Mesendoderm (in vitro differentiated cells): ENCODE data around the gene PROX2.

Experiments
- DNase-seq: peaks from one replicate; pipeline ENCODE4 v3.0.0; 2013
- H2AK5ac ChIP-seq: 2 replicates; pipeline ENCODE4 v1.6.1; 2013; ENCODE audit warnings: low read length, inconsistent platforms
- H2BK120ac ChIP-seq: 2 replicates; pipeline ENCODE4 v1.6.1; 2013; ENCODE audit warnings: low read depth, mild to moderate bottlenecking, low read length, moderate library complexity, mixed read lengths
- H2BK15ac ChIP-seq: replicated peaks from 2 replicates; pipeline ENCODE4 v1.6.1; 2013; ENCODE audit warnings: low read depth, mild to moderate bottlenecking, moderate library complexity
- H2BK5ac ChIP-seq: 2 replicates; pipeline ENCODE4 v1.6.1; 2013; ENCODE audit warnings: low read length, inconsistent platforms
- H3K18ac ChIP-seq: 2 replicates; pipeline ENCODE4 v1.6.1; 2013; ENCODE audit warnings: mild to moderate bottlenecking, low read length, mixed read lengths
- H3K23ac ChIP-seq: one replicate; pipeline ENCODE4 v1.6.1; 2013; ENCODE audit warnings: low read length
- H3K27ac ChIP-seq: 2 replicates; pipeline ENCODE4 v1.5.1; 2013; ENCODE audit warnings: low read depth, mild to moderate bottlenecking, inconsistent platforms, low read length, moderate library complexity
- H3K27me3 ChIP-seq: 2 replicates; pipeline ENCODE4 v1.6.1; 2013; ENCODE audit warnings: low read length, control low read depth, mild to moderate bottlenecking, inconsistent platforms; ENCODE audit not compliant: insufficient read depth, poor library complexity
- H3K36me3 ChIP-seq: 2 replicates; pipeline ENCODE4 v1.6.1; 2013; ENCODE audit warnings: low read length, inconsistent platforms; ENCODE audit not compliant: control insufficient read depth, insufficient read depth
- H3K4ac ChIP-seq: one replicate; pipeline ENCODE4 v1.6.1; 2013; ENCODE audit warnings: low read depth, mild to moderate bottlenecking, low read length, moderate library complexity
- H3K4me1 ChIP-seq: 2 replicates; pipeline ENCODE4 v1.6.1; 2013; ENCODE audit warnings: low read depth, low read length, inconsistent platforms; ENCODE audit not compliant: control insufficient read depth
- H3K4me2 ChIP-seq: 2 replicates; pipeline ENCODE4 v1.6.1; 2013; ENCODE audit warnings: low read length
- H3K4me3 ChIP-seq: 2 replicates; pipeline ENCODE4 v1.5.1; 2013; ENCODE audit warnings: mild to moderate bottlenecking, low read length
- H3K56ac ChIP-seq: one replicate; pipeline ENCODE4 v1.6.1; 2013; ENCODE audit warnings: low read length
- H3K79me1 ChIP-seq: 2 replicates; pipeline ENCODE4 v1.6.1; 2013; ENCODE audit warnings: low read length, inconsistent platforms
- H3K79me2 ChIP-seq: 2 replicates; pipeline ENCODE4 v1.6.1; 2013; ENCODE audit warnings: mild to moderate bottlenecking, low read length; ENCODE audit not compliant: control insufficient read depth, insufficient read depth
- H3K9ac ChIP-seq: 2 replicates; pipeline ENCODE4 v1.6.1; 2013; ENCODE audit warnings: low read length, inconsistent platforms
- H4K5ac ChIP-seq: one replicate; pipeline ENCODE4 v1.6.1; 2013; ENCODE audit warnings: low read length
- H4K8ac ChIP-seq: one replicate; pipeline ENCODE4 v1.6.1; 2013; ENCODE audit warnings: low read depth, mild to moderate bottlenecking, control low read depth, low read length, moderate library complexity
- WGBS: extraction: QIAGEN DNeasy Blood & Tissue Kit; methylation state at CpG from one replicate; pipeline ENCODE4 v1.1.7; 2013; ENCODE audit warnings: low lambda C conversion rate, missing lambda C conversion rate; ENCODE audit not compliant: insufficient coverage; ENCODE audit errors: extremely low coverage; 5-methylcytosine and 5-hydroxymethylcytosine counted together

PROX2 gene

DNA sequence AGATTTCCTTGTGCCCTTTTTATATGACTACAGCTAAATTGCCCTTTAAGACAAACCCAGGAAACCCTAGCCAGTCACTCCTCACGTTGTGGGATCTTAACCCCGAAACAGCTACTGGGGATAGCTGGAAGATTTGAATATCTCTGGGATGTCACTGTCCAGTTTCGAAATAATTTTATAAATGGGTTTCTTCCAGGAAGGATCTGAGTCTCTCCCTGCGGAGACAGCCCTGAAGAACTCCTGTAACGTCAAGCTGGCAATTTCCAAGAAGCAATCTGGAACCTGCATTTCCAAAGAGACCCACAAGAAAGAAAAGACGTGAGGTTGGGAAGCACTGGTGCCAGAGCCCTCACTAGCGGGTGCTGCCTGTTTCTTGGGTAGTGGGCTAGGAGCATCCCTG lies 20.9 kb downstream of the PROX2 start:
- Histone ChIP-seq H4K5ac (no peak overlapping the region), H3K27ac (no peak overlapping the region), H3K18ac (no peak overlapping the region), H3K79me2 (no peaks in the 10 kb centered on the region), H2BK5ac (no peak overlapping the region), H3K4me2 (no peak overlapping the region), H3K36me3 (no peaks in the 10 kb centered on the region), H3K4me3 (no peak overlapping the region), H3K9ac (no peak overlapping the region), H3K23ac (no peak overlapping the region), H3K27me3 (no peaks in the 10 kb centered on the region), H4K8ac (no peak overlapping the region), H3K56ac (no peak overlapping the region), H3K79me1 (no peaks in the 10 kb centered on the region), H3K4ac (no peak overlapping the region), H3K4me1 (no peaks in the 10 kb centered on the region), H2BK120ac (no peak overlapping the region), H2BK15ac (no peak overlapping the region), H2AK5ac (no peak overlapping the region)
- WGBS: no CpG with 5 or more reads among the region's 7 CpGs
- DNase-seq: no peak

DNA sequence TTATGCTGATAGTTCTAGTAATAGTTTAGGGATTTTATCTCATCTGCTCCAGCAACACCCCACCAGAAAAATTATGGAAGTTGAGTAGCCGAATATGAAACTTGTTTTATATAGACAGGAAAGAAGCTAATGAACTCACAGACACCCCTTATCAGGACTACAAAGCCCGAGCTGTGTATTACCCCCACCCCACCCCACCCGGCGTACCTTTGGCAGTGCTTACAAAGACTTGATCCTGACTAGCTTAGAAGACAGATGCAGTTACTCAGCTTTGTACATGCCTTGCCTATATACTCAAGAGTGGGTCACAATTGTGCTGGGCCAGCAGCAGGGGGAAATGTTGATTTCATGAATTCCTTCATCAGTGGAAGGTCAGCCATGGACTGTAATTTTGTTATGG lies 22.4 kb downstream of the PROX2 start:
- Histone ChIP-seq H3K79me2 (no peaks in the 10 kb centered on the region), H3K56ac (no peak overlapping the region), H3K4me3 (no peak overlapping the region), H3K27me3 (no peaks in the 10 kb centered on the region), H2AK5ac (no peak overlapping the region), H2BK120ac (no peak overlapping the region), H3K4me2 (no peak overlapping the region), H3K79me1 (no peaks in the 10 kb centered on the region), H3K23ac (no peak overlapping the region), H3K27ac (no peak overlapping the region), H4K8ac (no peak overlapping the region), H3K9ac (no peak overlapping the region), H3K4me1 (no peaks in the 10 kb centered on the region), H3K18ac (no peak overlapping the region), H2BK5ac (no peak overlapping the region), H3K4ac (no peak overlapping the region), H2BK15ac (no peak overlapping the region), H4K5ac (no peak overlapping the region), H3K36me3 (no peaks in the 10 kb centered on the region)
- no CpG with 5 or more reads among the region's 4 CpGs for WGBS
- no peak for DNase-seq

DNA sequence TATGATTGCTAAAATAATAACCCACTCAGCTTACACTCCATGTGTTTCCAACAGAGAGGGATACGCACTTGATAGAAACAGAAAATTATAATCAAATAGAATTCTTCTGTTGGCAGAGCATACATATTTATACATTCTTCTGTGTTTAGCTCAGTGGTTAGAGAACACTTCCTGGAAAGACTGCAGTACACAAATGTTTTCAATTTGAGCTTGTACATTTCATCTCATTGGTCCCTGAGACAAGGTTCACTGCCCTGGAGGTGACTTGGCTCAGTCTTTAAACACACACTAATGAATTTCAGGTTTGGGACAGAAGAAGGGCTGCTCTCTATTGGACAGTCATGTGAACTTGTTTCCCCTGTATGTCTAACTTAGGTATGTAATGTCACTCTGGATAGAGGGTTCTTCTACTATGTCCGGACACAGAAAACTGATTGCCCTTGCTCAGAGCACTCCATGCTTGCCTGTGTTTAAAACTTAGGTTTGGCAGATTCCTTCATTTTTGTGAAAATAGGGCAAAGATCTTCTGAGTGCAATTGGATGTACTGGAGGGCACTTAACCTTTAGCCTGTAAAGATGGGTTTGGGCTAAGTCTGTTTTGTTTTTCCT lies 22.9 kb downstream of the PROX2 start:
- Histone ChIP-seq H3K79me1 (no peaks in the 10 kb centered on the region), H3K36me3 (no peaks in the 10 kb centered on the region), H2AK5ac (no peak overlapping the region), H3K79me2 (no peaks in the 10 kb centered on the region), H3K4me1 (no peaks in the 10 kb centered on the region), H4K5ac (no peak overlapping the region), H3K4me2 (no peak overlapping the region), H2BK15ac (no peak overlapping the region), H3K27ac (no peak overlapping the region), H3K18ac (no peak overlapping the region), H3K27me3 (no peaks in the 10 kb centered on the region), H3K4me3 (no peak overlapping the region), H4K8ac (no peak overlapping the region), H3K4ac (no peak overlapping the region), H2BK120ac (no peak overlapping the region), H3K23ac (no peak overlapping the region), H2BK5ac (no peak overlapping the region), H3K56ac (no peak overlapping the region), H3K9ac (no peak overlapping the region)
- WGBS: no CpG with 5 or more reads among the region's 2 CpGs
- DNase-seq: no peak

DNA sequence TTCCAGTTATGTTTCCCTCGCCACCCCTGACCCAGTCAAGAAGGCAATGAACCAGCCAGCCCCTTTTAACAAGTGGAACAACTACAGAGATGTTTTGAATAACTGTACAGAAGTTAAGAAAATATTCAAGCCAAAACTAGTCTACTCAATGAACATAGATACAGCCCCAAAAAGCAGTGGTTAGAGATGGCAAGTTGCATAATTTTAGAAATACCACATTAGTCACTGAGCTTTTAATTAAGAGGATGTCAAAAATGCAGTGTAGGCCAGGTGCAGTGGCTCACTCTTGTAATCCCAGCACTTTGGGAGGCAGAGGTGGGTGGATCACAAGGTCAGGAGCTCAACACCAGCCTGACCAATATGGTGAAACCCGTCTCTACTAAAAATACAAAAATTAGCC lies 27.2 kb downstream of the PROX2 start:
- no CpG with 5 or more reads among the region's 2 CpGs for WGBS
- H3K18ac ChIP-seq: no peak overlapping the region
- H3K56ac ChIP-seq: no peak overlapping the region
- no peak overlapping the region for H4K5ac ChIP-seq
- no peak overlapping the region for H3K4me2 ChIP-seq
- H3K27me3 ChIP-seq: no peaks in the 10 kb centered on the region
- H2BK120ac ChIP-seq: no peak overlapping the region
- no peak overlapping the region for H2BK5ac ChIP-seq
- no peak overlapping the region for H3K4ac ChIP-seq
- H3K36me3 ChIP-seq: no peaks in the 10 kb centered on the region
- H4K8ac ChIP-seq: no peak overlapping the region
- no peak overlapping the region for H3K27ac ChIP-seq
- no peak overlapping the region for H2AK5ac ChIP-seq
- DNase-seq: no peak
- no peak overlapping the region for H3K4me3 ChIP-seq
- H3K23ac ChIP-seq: no peak overlapping the region
- no peak overlapping the region for H2BK15ac ChIP-seq
- no peaks in the 10 kb centered on the region for H3K79me2 ChIP-seq
- no peaks in the 10 kb centered on the region for H3K4me1 ChIP-seq
- no peaks in the 10 kb centered on the region for H3K79me1 ChIP-seq
- no peak overlapping the region for H3K9ac ChIP-seq

DNA sequence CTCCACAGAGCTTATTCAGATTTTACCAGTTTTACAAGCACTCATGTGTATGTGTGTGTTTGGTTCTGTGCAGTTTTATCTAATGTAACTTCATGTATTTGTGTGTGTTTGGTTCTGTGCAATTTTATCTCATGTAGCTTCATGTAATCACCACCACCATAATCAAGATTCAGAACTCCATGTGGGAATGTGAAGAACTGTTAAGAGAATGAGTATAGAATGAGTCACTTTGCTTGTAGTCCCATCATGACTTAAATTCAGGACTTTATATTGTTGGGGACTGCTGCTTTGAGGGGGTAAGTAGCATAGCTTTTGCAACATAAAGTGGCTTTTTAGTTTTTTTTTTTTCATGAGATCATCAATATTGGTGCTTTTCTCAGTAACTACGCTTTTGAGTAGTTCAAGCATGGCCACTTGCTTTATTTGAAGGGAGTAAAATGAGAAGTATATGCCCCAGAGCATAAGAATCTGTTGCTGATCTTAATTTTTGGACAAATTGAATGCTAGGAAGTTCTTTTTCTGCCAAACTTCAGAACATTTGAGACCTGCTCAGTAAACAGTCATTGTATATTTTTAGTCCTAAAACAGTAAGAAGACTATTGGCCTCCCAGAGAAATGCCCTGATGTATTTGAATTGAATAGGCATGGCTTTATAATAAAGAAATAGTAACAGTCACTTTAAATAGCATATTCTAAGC lies 28.8 kb downstream of the PROX2 start:
- Histone ChIP-seq H3K4me2 (no peak overlapping the region), H3K27ac (no peak overlapping the region), H4K8ac (no peak overlapping the region), H3K9ac (no peak overlapping the region), H2AK5ac (no peak overlapping the region), H2BK120ac (no peak overlapping the region), H2BK15ac (no peak overlapping the region), H3K4me1 (no peaks in the 10 kb centered on the region), H3K27me3 (no peaks in the 10 kb centered on the region), H3K23ac (no peak overlapping the region), H3K56ac (no peak overlapping the region), H3K79me1 (no peaks in the 10 kb centered on the region), H3K79me2 (no peaks in the 10 kb centered on the region), H3K4me3 (no peak overlapping the region), H3K18ac (no peak overlapping the region), H3K36me3 (no peaks in the 10 kb centered on the region), H3K4ac (no peak overlapping the region), H4K5ac (no peak overlapping the region), H2BK5ac (no peak overlapping the region)
- no CpG with 5 or more reads among the region's 1 CpG for WGBS
- DNase-seq: no peak

DNA sequence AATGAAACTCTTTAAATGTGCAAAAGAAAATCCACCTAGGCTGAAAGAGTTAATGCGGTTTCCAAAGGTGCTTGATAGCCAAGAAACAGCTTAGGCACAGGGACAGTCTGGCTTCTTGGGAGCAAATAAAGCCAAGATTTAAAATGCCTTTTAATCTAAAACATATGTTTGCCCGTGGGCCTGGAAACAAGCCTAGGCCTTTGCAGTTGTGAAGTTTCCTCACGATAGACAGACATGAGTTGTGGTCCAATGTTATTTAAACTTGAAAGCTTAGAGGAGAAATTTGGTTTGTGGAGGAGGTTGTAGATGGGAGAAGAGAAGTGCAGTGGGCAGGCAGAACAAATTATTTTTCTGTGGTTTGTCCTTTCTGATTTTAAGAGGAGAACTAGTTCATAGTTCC lies 29.8 kb downstream of the PROX2 start:
- WGBS: no CpG with 5 or more reads among the region's 3 CpGs
- Histone ChIP-seq H3K23ac (no peak overlapping the region), H3K27ac (no peak overlapping the region), H2AK5ac (no peak overlapping the region), H3K4me1 (no peaks in the 10 kb centered on the region), H3K36me3 (no peaks in the 10 kb centered on the region), H3K27me3 (no peaks in the 10 kb centered on the region), H3K9ac (no peak overlapping the region), H3K4ac (no peak overlapping the region), H2BK120ac (no peak overlapping the region), H4K5ac (no peak overlapping the region), H3K18ac (no peak overlapping the region), H4K8ac (no peak overlapping the region), H2BK15ac (no peak overlapping the region), H3K4me2 (no peak overlapping the region), H3K4me3 (no peak overlapping the region), H3K79me1 (no peaks in the 10 kb centered on the region), H3K56ac (no peak overlapping the region), H3K79me2 (no peaks in the 10 kb centered on the region), H2BK5ac (no peak overlapping the region)
- no peak for DNase-seq
